ENCODE measurements around the gene SYNE1.

SYNE1 gene

GRCh38 chr6:152273002-152273401 lies 364.2 kb downstream of the SYNE1 start:
- DNase-seq (ENCODE audit: low read depth in 2 of 2) = no peak

- DNase-seq (ENCODE audit: low read depth in 2 of 2) = no peak
Observed at GRCh38 chr6:152272486-152272885, 364.7 kb downstream of the SYNE1 start.

DNA sequence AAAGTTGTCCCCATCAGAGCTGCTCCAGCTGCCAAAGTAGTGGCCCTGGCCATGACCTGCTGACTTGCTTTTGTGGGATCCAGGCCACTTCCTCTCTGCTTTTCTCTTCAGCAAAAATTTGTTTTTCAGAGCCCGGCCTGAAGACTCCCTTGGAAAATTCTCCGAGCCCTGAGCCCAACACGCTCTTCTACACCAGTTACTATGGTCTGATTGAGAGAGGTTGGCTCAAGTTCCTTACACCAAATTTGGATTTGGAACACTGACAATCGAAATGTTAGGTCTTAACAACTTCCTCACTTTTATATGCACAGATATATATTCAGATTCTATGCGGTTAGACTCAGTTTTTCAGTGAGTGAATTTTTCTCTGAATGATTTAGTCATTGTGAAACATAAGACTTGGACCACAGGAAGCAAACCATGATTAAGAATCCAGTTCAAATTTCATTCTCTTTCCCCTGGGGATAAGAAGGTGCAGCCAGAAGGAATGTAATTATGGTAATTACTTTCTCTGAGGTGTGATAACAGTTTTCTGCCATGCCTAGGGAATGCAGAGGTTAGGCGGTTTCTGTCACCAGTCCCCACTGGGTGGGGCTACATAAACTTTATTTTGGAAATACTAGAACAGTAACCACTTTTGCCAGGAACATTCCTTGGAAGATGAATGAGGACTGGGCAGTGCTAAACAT lies 365.2 kb downstream of the SYNE1 start:
- DNase-seq (ENCODE audit: low read depth in 2 of 2) = no peak

DNA sequence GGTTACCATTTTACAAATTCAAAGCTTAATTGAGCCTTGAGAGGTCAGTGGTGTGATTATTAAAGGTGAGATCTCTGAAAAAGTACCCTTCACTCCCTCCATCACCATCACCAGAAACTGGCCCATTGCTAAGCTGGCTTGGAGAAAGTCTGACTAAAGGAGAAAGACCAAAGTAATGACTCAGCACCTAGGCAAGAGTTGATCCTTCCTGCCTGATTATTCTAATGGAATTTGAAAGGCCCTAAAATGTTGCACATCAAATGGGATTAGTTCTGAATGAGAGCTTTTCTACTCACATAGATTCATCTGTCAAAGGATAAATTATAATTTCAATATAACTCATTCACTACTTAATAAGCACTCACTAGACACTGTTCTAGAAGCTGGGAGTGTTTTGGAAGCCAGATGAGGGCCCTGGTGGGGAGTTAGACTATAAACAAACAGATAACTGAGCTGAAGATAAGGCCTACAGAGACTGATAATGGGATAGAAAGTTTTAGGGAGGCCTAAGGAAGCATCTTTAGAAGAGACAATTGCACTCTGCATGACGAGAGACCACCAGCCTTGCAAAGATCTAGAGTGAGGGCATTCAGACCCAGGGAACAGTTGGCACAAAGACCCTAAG lies 366.7 kb downstream of the SYNE1 start:
- DNase-seq (ENCODE audit: low read depth in 2 of 2) = no peak

DNA sequence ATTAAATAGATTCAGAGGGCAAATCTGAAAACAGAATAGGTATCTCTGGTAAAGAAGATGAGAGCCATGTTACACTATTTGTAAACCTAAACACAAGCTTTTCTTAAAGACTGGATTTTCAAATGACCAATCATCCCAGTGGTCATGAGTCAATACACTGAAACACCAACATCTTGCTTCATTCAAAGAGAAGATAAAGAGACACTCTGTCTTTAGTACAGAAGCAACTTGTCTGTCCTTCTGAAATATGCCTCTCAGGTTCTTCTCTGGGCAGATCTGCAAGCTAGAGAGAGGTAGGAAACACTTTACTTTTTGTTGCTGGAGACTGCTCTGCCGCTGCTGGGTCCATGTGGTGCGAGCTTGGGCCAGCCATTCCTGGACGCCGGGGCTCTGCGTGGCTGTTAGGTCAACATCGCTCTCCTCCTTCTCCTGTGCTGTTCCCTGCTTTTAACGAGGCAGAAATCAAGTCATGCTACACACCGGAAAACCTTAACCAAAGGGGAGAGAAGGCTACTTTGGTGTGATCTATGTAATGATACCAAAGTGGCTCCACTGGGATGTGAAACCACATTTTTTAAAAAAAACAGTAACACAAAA lies 368.2 kb downstream of the SYNE1 start:
- no peak for DNase-seq (ENCODE audit: low read depth in 2 of 2)

- DNase-seq (ENCODE audit: low read depth in 2 of 2) = no peak
Observed at GRCh38 chr6:152267967-152268845, 369.0 kb downstream of the SYNE1 start.

- DNase-seq (ENCODE audit: low read depth in 2 of 2) = no peak
Observed at GRCh38 chr6:152265651-152266050, 371.5 kb downstream of the SYNE1 start.

- no peak for DNase-seq (ENCODE audit: low read depth in 2 of 2)
Observed at GRCh38 chr6:152263582-152263981, 373.6 kb downstream of the SYNE1 start.

DNA sequence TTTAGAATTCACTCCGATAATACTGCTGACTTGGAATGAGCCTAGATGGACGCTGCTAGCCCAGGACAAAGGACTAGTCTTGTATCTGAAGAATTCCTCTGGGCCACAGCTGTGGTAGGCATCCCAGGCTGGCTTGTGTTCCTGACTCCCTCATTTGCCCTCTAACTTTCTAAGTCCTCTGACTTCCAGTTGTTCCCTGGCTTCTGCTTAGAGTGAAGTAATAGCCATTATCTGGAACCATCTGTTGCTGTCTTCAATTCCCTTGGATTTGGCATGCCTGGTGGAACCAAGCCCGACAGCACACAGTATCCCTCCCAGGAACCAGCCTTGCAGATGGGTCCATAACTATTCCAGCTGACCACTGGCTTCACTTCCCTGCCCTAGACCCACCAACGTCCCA lies 376.0 kb downstream of the SYNE1 start:
- DNase-seq (ENCODE audit: low read depth in 2 of 2) = no peak

GRCh38 chr6:152259234-152259633 lies 377.9 kb downstream of the SYNE1 start:
- no peak for DNase-seq (ENCODE audit: low read depth in 2 of 2)

GRCh38 chr6:152257581-152257980 lies 379.6 kb downstream of the SYNE1 start:
- DNase-seq (ENCODE audit: low read depth in 2 of 2) = no peak

- no peak for DNase-seq (ENCODE audit: low read depth in 2 of 2)
Observed at GRCh38 chr6:152250127-152250526, 387.0 kb downstream of the SYNE1 start.

GRCh38 chr6:152248980-152249379 lies 388.2 kb downstream of the SYNE1 start:
- DNase-seq (ENCODE audit: low read depth in 2 of 2) = no peak

DNA sequence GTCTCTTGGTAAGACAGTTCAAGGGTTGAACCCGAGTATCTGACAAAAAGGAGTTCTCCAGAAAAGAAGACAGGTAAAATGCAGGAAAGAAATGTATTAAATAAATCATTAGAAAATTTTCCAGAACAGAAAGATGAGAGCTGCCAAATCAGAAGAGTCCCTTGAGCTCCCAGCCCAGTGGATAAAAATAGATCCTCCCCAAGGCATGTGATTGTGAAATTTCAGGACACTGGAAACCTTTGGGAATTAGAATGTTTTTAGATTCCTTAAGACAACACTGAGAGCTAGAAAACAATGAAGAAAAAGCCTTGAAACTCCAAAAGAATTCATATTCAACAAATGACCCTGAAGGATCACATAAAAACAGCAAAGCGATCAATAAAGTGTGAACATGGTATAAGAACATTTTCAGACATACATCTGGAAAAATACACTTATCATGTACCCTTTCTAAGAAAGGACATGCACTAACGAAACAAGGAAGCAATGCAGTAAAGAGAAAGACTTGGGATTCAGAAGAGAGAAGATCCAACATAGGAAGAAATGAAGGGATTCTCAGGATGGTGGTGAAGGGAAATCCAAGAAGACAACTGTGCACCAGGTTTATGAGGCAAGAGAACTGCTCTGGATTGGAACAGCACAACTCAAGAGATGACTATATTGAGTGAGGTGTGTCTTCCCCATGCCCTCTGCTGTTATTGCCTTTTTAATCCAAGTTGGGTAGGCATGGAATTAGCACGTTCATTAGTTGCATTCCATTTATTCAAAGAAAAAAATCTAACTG lies 390.4 kb downstream of the SYNE1 start:
- DNase-seq (ENCODE audit: low read depth in 2 of 2) = no peak

- no peak for DNase-seq (ENCODE audit: low read depth in 2 of 2)
Observed at GRCh38 chr6:152244998-152245630, 392.0 kb downstream of the SYNE1 start.

DNA sequence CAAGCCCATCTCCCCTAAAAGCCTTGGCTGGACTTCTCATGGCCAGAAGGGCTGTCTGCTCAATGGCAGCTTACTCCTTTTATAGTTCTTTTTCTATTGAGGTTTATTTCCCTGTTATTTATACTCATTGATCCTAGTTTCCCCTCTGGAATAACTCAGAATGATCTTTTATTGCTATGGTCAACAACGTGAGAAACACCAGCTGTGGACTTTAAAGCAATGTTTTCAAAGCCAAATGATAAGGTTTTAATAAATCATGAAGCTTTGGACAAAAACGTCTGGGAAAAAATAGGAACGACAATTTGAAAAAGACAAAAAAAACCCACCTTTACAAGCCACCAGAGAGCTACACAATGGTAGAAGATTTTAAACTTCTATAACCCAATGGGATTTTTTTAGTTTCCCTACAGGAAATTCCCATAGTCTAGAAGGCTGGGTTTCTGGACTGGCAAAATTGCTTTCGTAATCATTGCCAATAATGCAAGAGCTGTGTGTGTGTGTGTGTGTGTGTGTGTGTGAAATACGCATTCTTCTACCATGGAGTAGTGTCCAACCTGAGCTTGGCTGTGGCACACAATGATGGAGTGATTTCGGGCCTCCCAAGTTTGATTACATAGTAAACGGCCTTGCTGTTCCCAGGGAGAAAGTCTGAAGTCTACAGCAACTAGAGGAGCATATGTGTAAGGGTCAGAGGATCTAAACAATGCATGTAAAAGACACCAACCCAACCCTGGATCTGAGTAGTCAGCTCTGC lies 396.0 kb downstream of the SYNE1 start:
- no peak for DNase-seq (ENCODE audit: low read depth in 2 of 2)

- DNase-seq (ENCODE audit: low read depth in 2 of 2) = no peak
Observed at GRCh38 chr6:152240436-152240835, 396.7 kb downstream of the SYNE1 start.

- no peak for DNase-seq (ENCODE audit: low read depth in 2 of 2)
Observed at GRCh38 chr6:152236370-152237097, 400.6 kb downstream of the SYNE1 start.

- no peak for DNase-seq (ENCODE audit: low read depth in 2 of 2)
Observed at GRCh38 chr6:152233547-152234320, 403.4 kb downstream of the SYNE1 start.

All from stimulated activated CD8-positive, alpha-beta memory T cell treated with anti-CD3 and anti-CD28 coated beads, Interleukin-7, amount 100 ng/mL, for 1 hour (primary cell).